GM20000 (cell line): ENCODE results near the gene IGFLR1.
"Not testable (repeated sequence)": the region's sequence is repeated elsewhere in the genome, so short reads cannot be mapped to it uniquely, and the experiment has no call there.

Experiments used
- DNase-seq: peaks from one replicate; pipeline ENCODE4 v3.0.0; 2012; ENCODE audit warnings: low spot score
- CTCF ChIP-seq: IDR thresholded peaks from 2 replicates; pipeline ENCODE4 v1.5.1; 2012; ENCODE audit warnings: mild to moderate bottlenecking, control low read depth; ENCODE audit errors: extremely low read depth, missing control alignments

IGFLR1 gene

GRCh38 chr19:35727053-35727955, 14.9 kb downstream of the IGFLR1 start:
- no peak for TF ChIP-seq CTCF
- no peak for DNase-seq

- no peak for TF ChIP-seq CTCF
Observed at GRCh38 chr19:35725216-35725861, 16.9 kb downstream of the IGFLR1 start.

GRCh38 chr19:35724560-35724959, 17.7 kb downstream of the IGFLR1 start:
- TF ChIP-seq CTCF = no peak

More at GRCh38 chr19:35725216-35725861, 16.9 kb downstream of the IGFLR1 start:
- DNase-seq = no peak

GRCh38 chr19:35724132-35724531, 18.1 kb downstream of the IGFLR1 start:
- not testable (repeated sequence) for DNase-seq

More at GRCh38 chr19:35724560-35724959, 17.7 kb downstream of the IGFLR1 start:
- no peak for DNase-seq

- no peak for TF ChIP-seq CTCF
Observed at GRCh38 chr19:35723671-35724070, 18.6 kb downstream of the IGFLR1 start.

GRCh38 chr19:35722897-35723296, 19.4 kb downstream of the IGFLR1 start:
- TF ChIP-seq CTCF = no peak
- DNase-seq = no peak

More at GRCh38 chr19:35723671-35724070, 18.6 kb downstream of the IGFLR1 start:
- no peak for DNase-seq

- TF ChIP-seq CTCF = no peak
- DNase-seq = no peak
Observed at GRCh38 chr19:35722461-35722860, 19.8 kb downstream of the IGFLR1 start.
